GM21723 (cell line): ENCODE results near the gene ADGRV1.

Experiments
- ATAC-seq: cut with Tn5 transposase; IDR thresholded peaks from one replicate; pipeline ENCODE4 v1.9.1; 2021; ENCODE audit warnings: mild to moderate bottlenecking, moderate library complexity; ENCODE audit not compliant: unreplicated experiment

The ADGRV1 gene

GRCh38 chr5:91092859-91093783 is 534.5 kb downstream of the ADGRV1 start:
- ATAC-seq, result no peak

- ATAC-seq, result no peak
These were observed 536.7 kb downstream of the ADGRV1 start for GRCh38 chr5:91095313-91095712.

- ATAC-seq, result no peak
These were observed 537.3 kb downstream of the ADGRV1 start for GRCh38 chr5:91095786-91096385.

- no peak for ATAC-seq
These were observed 539.9 kb downstream of the ADGRV1 start for GRCh38 chr5:91098541-91098940.

- ATAC-seq, result peak; percentile 98
These were observed 543.2 kb downstream of the ADGRV1 start for GRCh38 chr5:91101600-91102379.

GRCh38 chr5:91103353-91104061 is 544.9 kb downstream of the ADGRV1 start:
- no peak for ATAC-seq

- no peak for ATAC-seq
These were observed 545.5 kb downstream of the ADGRV1 start for GRCh38 chr5:91104062-91104448.

- ATAC-seq, result no peak
These were observed 548.4 kb downstream of the ADGRV1 start for GRCh38 chr5:91106842-91107511.

- no peak for ATAC-seq
These were observed 551.0 kb downstream of the ADGRV1 start for GRCh38 chr5:91109634-91110033.

- ATAC-seq, result no peak
These were observed 552.1 kb downstream of the ADGRV1 start for GRCh38 chr5:91110686-91111085.

- ATAC-seq, result no peak
These were observed 553.1 kb downstream of the ADGRV1 start for GRCh38 chr5:91111473-91112238.

- no peak for ATAC-seq
These were observed 556.1 kb downstream of the ADGRV1 start for GRCh38 chr5:91114658-91115057.

GRCh38 chr5:91118354-91118753 is 559.8 kb downstream of the ADGRV1 start:
- no peak for ATAC-seq

GRCh38 chr5:91118796-91119195 is 560.2 kb downstream of the ADGRV1 start:
- ATAC-seq, result no peak

GRCh38 chr5:91119217-91119616 is 560.6 kb downstream of the ADGRV1 start:
- ATAC-seq, result no peak

GRCh38 chr5:91119981-91120850 is 561.6 kb downstream of the ADGRV1 start:
- ATAC-seq, result no peak

GRCh38 chr5:91121347-91121993 is 562.9 kb downstream of the ADGRV1 start:
- ATAC-seq, result no peak

- no peak for ATAC-seq
These were observed 564.1 kb downstream of the ADGRV1 start for GRCh38 chr5:91122651-91123050.
